ENCODE measurements around the gene ADORA1. TPM values are rescaled to one million over a fixed set of nuclear protein-coding genes. Genes with fewer than 3 reads are reported as not detected.

Gene ADORA1
- total and polyA plus RNA-seq, 8 donors = 1.6 to 18.7 (median 9.3) TPM

- Histone ChIP-seq H3K4me3 (no peak overlapping the region), H3K27ac (no peak overlapping the region), H3K36me3 (no peaks in the 10 kb centered on the region), H3K4me1 (peaks cover 0 to 29% of the 10 kb centered on the region in 2 donors), H3K27me3 (peaks cover 0 to 19% of the 10 kb centered on the region in 2 donors), H3K9me3 (no peaks in the 10 kb centered on the region)
- intact Hi-C loops (cut with DNase I) = loop anchor here in 1 of 2 donors (5.0 kb wide), 2 partner anchors 98 to 178 kb away; no protein-coding TSS in a partner anchor
- DNase-seq (no peak), ATAC-seq (no peak)
- TF ChIP-seq CTCF (IDR thresholded peaks at IDR 0.05) = no peak
Observed at GRCh38 chr1:203214871-203215270, 87.3 kb downstream of the ADORA1 start.

GRCh38 chr1:203215573-203215972 is 88.0 kb downstream of the ADORA1 start:
- ATAC-seq (peak; percentile 20), DNase-seq (no peak)
- intact Hi-C loops (cut with DNase I) = loop anchor here in 1 of 2 donors (5.0 kb wide), 2 partner anchors 98 to 178 kb away; no protein-coding TSS in a partner anchor
- Histone ChIP-seq H3K4me1 (peaks cover 0 to 29% of the 10 kb centered on the region in 2 donors), H3K4me3 (no peak overlapping the region), H3K9me3 (no peaks in the 10 kb centered on the region), H3K27ac (no peak overlapping the region), H3K36me3 (no peaks in the 10 kb centered on the region), H3K27me3 (peaks cover 0 to 19% of the 10 kb centered on the region in 2 donors)
- no peak for TF ChIP-seq CTCF (IDR thresholded peaks at IDR 0.05)

- peak; percentile 60 to 91 for TF ChIP-seq CTCF (IDR thresholded peaks at IDR 0.05)
- H3K36me3 ChIP-seq = no peaks in the 10 kb centered on the region
- H3K27me3 ChIP-seq = peaks cover 0 to 19% of the 10 kb centered on the region in 2 donors
- H3K27ac ChIP-seq = no peak overlapping the region
- no peak overlapping the region for H3K4me3 ChIP-seq
- ATAC-seq = peak; percentile 83
- no peaks in the 10 kb centered on the region for H3K9me3 ChIP-seq
- intact Hi-C loops (cut with DNase I) = loop anchor here in 1 of 2 donors (5.0 kb wide), 2 partner anchors 99 to 179 kb away; no protein-coding TSS in a partner anchor
- peaks cover 0 to 29% of the 10 kb centered on the region in 2 donors for H3K4me1 ChIP-seq
- peak; percentile 45 to 83 (median 71) for DNase-seq
Observed at GRCh38 chr1:203216274-203217138, 89.0 kb downstream of the ADORA1 start.

Other genes with a start within 250 kb of the ADORA1 start
- 10 to 100 TPM; 11.0 to 15.5 TPM for gene RABIF, start 238.6 kb upstream of the ADORA1 start, total RNA-seq
- 10 to 100 TPM in 1 of 6 donors, 1 to 10 TPM in 5; 8.1 to 10.3 (median 8.7) TPM for gene RABIF, start 238.6 kb upstream of the ADORA1 start, polyA plus RNA-seq (ENCODE audit: insufficient read length in 6 of 6)
- 10 to 100 TPM; 26.6 to 29.7 TPM for gene KLHL12, start 200.5 kb upstream of the ADORA1 start, total RNA-seq
- 10 to 100 TPM; 34.0 to 40.0 (median 35.8) TPM for gene KLHL12, start 200.5 kb upstream of the ADORA1 start, polyA plus RNA-seq (ENCODE audit: insufficient read length in 6 of 6)
- 100 to 1,000 TPM; 130 to 138 TPM for gene ADIPOR1, start 169.4 kb upstream of the ADORA1 start, total RNA-seq
- gene ADIPOR1, start 169.4 kb upstream of the ADORA1 start, polyA plus RNA-seq (ENCODE audit: insufficient read length in 6 of 6) = 10 to 100 TPM; 63.2 to 72.0 (median 65.8) TPM
- gene CYB5R1, start 160.5 kb upstream of the ADORA1 start, total RNA-seq = 10 to 100 TPM; 79.0 to 99.5 TPM
- gene CYB5R1, start 160.5 kb upstream of the ADORA1 start, polyA plus RNA-seq (ENCODE audit: insufficient read length in 6 of 6) = 10 to 100 TPM; 31.3 to 37.5 (median 34.4) TPM
- 10 to 100 TPM; 54.0 to 70.9 TPM for gene TMEM183A, start 120.4 kb upstream of the ADORA1 start, total RNA-seq
- 10 to 100 TPM; 60.3 to 74.2 (median 68.8) TPM for gene TMEM183A, start 120.4 kb upstream of the ADORA1 start, polyA plus RNA-seq (ENCODE audit: insufficient read length in 6 of 6)
- gene PPFIA4, start 101.2 kb upstream of the ADORA1 start, total RNA-seq = 1 to 10 TPM; 1.3 to 2.1 TPM
- 1 to 10 TPM; 2.6 to 5.1 (median 3.6) TPM for gene PPFIA4, start 101.2 kb upstream of the ADORA1 start, polyA plus RNA-seq (ENCODE audit: insufficient read length in 6 of 6)
- not detected for gene MYOG, start 41.7 kb upstream of the ADORA1 start, total RNA-seq
- gene MYOG, start 41.7 kb upstream of the ADORA1 start, polyA plus RNA-seq (ENCODE audit: insufficient read length in 6 of 6) = under 1 TPM in 1 of 6 donors, not detected in 5; 0.13 TPM
- 1 to 10 TPM in 1 of 2 donors, under 1 TPM in 1; 0.55 to 1.3 TPM for gene MYBPH, start 48.1 kb downstream of the ADORA1 start, total RNA-seq
- gene MYBPH, start 48.1 kb downstream of the ADORA1 start, polyA plus RNA-seq (ENCODE audit: insufficient read length in 6 of 6) = under 1 TPM in 2 of 6 donors, not detected in 4; 0.07 to 0.13 TPM
- gene CHI3L1, start 59.0 kb downstream of the ADORA1 start, total RNA-seq = 10 to 100 TPM; 49.7 to 74.9 TPM
- gene CHI3L1, start 59.0 kb downstream of the ADORA1 start, polyA plus RNA-seq (ENCODE audit: insufficient read length in 6 of 6) = 1 to 10 TPM in 3 of 6 donors, under 1 TPM in 3; 0.44 to 1.5 (median 1.1) TPM
- gene CHIT1, start 101.9 kb downstream of the ADORA1 start, total RNA-seq = 1 to 10 TPM; 2.0 to 3.0 TPM
- gene CHIT1, start 101.9 kb downstream of the ADORA1 start, polyA plus RNA-seq (ENCODE audit: insufficient read length in 6 of 6) = under 1 TPM in 5 of 6 donors, not detected in 1; 0.09 to 0.42 (median 0.22) TPM
- gene BTG2, start 177.8 kb downstream of the ADORA1 start, total RNA-seq = 10 to 100 TPM; 56.2 to 84.8 TPM
- 100 to 1,000 TPM in 1 of 6 donors, 10 to 100 TPM in 5; 44.8 to 147 (median 78.2) TPM for gene BTG2, start 177.8 kb downstream of the ADORA1 start, polyA plus RNA-seq (ENCODE audit: insufficient read length in 6 of 6)
- gene FMOD, start 223.4 kb downstream of the ADORA1 start, total RNA-seq = 10 to 100 TPM; 36.6 to 59.8 TPM
- gene FMOD, start 223.4 kb downstream of the ADORA1 start, polyA plus RNA-seq (ENCODE audit: insufficient read length in 6 of 6) = 10 to 100 TPM; 65.2 to 97.6 (median 80.9) TPM

Data from left lung (tissue), 10 donors.